Calu3 (cell line): ENCODE results near the gene CCDC6. TPM values are rescaled to one million over a fixed set of nuclear protein-coding genes. Genes with fewer than 3 reads are reported as not detected.
"Not testable (repeated sequence)": the region's sequence is repeated elsewhere in the genome, so short reads cannot be mapped to it uniquely, and the experiment has no call there.

Experiments used
- Bru-seq: library from RNA; stranded (reverse); fragments of 400-500 nt; gene quantifications from one replicate; lab custom pipeline; 2021; lab: Mats Ljungman, UMichigan
- BruChase-seq, 2 experiments: library from RNA; stranded (reverse); fragments of 400-500 nt; gene quantifications; one replicate each; lab custom pipeline; 2021; lab: Mats Ljungman, UMichigan
- BruUV-seq: library from RNA; stranded (reverse); fragments of 400-500 nt; replicated peaks from 2 replicates; lab custom pipeline; 2021; lab: Mats Ljungman, UMichigan
- CTCF ChIA-PET: fragments of 300-600 bp; sonication (Branson Sonifier 250); formaldehyde crosslinking; loops from one replicate; lab custom pipeline; 2022; ENCODE audit warnings: antibody characterized with exemption; lab: Charles Lee
- DNase-seq: peaks from one replicate; pipeline ENCODE4 v3.0.0; 2022
- H3K27ac Mint-ChIP-seq: one replicate; pipeline ENCODE4 v1.8.0; 2022; ENCODE audit warnings: mixed read lengths; ENCODE audit not compliant: unreplicated experiment
- H3K27me3 Mint-ChIP-seq: one replicate; pipeline ENCODE4 v1.8.0; 2022; ENCODE audit warnings: mixed read lengths; ENCODE audit not compliant: unreplicated experiment
- H3K36me3 Mint-ChIP-seq: one replicate; pipeline ENCODE4 v1.8.0; 2022; ENCODE audit warnings: mild to moderate bottlenecking, moderate library complexity, mixed read lengths; ENCODE audit not compliant: insufficient read depth, unreplicated experiment
- H3K4me1 Mint-ChIP-seq: one replicate; pipeline ENCODE4 v1.8.0; 2022; ENCODE audit warnings: mild to moderate bottlenecking, low read depth, mixed read lengths; ENCODE audit not compliant: unreplicated experiment
- H3K4me3 Mint-ChIP-seq: one replicate; pipeline ENCODE4 v1.8.0; 2022; ENCODE audit warnings: mild to moderate bottlenecking, low read depth, moderate library complexity, mixed read lengths; ENCODE audit not compliant: unreplicated experiment
- H3K9me3 Mint-ChIP-seq: one replicate; pipeline ENCODE4 v1.8.0; 2022; ENCODE audit warnings: low read depth, mixed read lengths; ENCODE audit not compliant: unreplicated experiment
- CTCF ChIP-seq: fragments of 200-600 bp; IDR thresholded peaks from one replicate; pipeline ENCODE4 v1.8.0; 2022; ENCODE audit warnings: antibody characterized with exemption; ENCODE audit not compliant: unreplicated experiment
- intact Hi-C: fragments of 100-400 bp; cut with micrococcal nuclease; formaldehyde crosslinking; loops from one replicate; pipeline ENCODE4 v1.10.0; 2022; ENCODE audit not compliant: unreplicated experiment
- long read RNA-seq: library from polyadenylated mRNA; stranded (forward); transcript quantifications from one replicate; pipeline ENCODE4 v2.0.0, GENCODE V29; 2022
- total RNA-seq: library from RNA; stranded (reverse); gene quantifications from 2 replicates; pipeline ENCODE4 v1.2.3, GENCODE V29; 2022

The CCDC6 gene
- total RNA-seq = 111 and 115 TPM in 2 replicates
- Bru-seq, nascent RNA = percentile 95 among the genes with signal in this experiment
- percentile 96 among the genes with signal in this experiment for BruChase-seq, experiment 1, labeled RNA remaining after a 6-hour chase
- BruChase-seq, experiment 2, labeled RNA remaining after a 2-hour chase = percentile 92 among the genes with signal in this experiment
- long read RNA-seq, full-length matches to known transcripts = 24 of 47 reads
- long read RNA-seq, partial matches to known transcripts = 5 of 47 reads
- long read RNA-seq, other reads (novel, unspliced or antisense) = 18 of 47 reads

- peak within 1 kb of the TSS; percentile 97 for H3K4me3 Mint-ChIP-seq
- H3K9me3 Mint-ChIP-seq = no peaks in the 10 kb centered on the region
- no TSS peak for BruUV-seq
- DNase-seq = peak; percentile 97
- H3K27me3 Mint-ChIP-seq = no peaks in the 10 kb centered on the region
- H3K27ac Mint-ChIP-seq = peak within 1 kb of the TSS; percentile 89
- CTCF ChIA-PET = interaction anchor here (0.8 to 2.2 kb wide), 10 partner anchors 40 to 104 kb away, joined by 3 to 22 read pairs (median 5); no protein-coding TSS in a partner anchor
- H3K4me1 Mint-ChIP-seq = peaks cover 58% of the 10 kb centered on the region
- intact Hi-C loops = loop anchor here (1.0 to 2.0 kb wide), 4 partner anchors 41 to 126 kb away; no protein-coding TSS in a partner anchor
- peak; percentile 88 for TF ChIP-seq CTCF
- H3K36me3 Mint-ChIP-seq = peaks cover 48% of the 10 kb centered on the region
Observed at GRCh38 chr10:59906417-59907202, at the start of gene CCDC6. Gene CCDC6, minus strand, starts transcription at chr10:59906556. Its CDS starts 132 bp downstream, at chr10:59906424.

GRCh38 chr10:59954296-59954695 lies 47.9 kb upstream of the CCDC6 start:
- no peaks in the 10 kb centered on the region for H3K36me3 Mint-ChIP-seq
- CTCF ChIA-PET = interaction anchor here (0.6 to 2.4 kb wide), 2 partner anchors 30 to 37 kb away, joined by 3 to 8 read pairs; no protein-coding TSS in a partner anchor
- BruUV-seq = no TSS peak
- TF ChIP-seq CTCF = no peak
- H3K27me3 Mint-ChIP-seq = no peaks in the 10 kb centered on the region
- peaks cover 31% of the 10 kb centered on the region for H3K4me1 Mint-ChIP-seq
- H3K9me3 Mint-ChIP-seq = no peaks in the 10 kb centered on the region
- H3K4me3 Mint-ChIP-seq = no peak overlapping the region
- DNase-seq = no peak
- intact Hi-C loops = no loop called here
- peak overlapping the region; percentile 44 for H3K27ac Mint-ChIP-seq

GRCh38 chr10:59953711-59954110 lies 47.4 kb upstream of the CCDC6 start:
- H3K27ac Mint-ChIP-seq, H3K36me3 Mint-ChIP-seq: not testable (repeated sequence)

GRCh38 chr10:59950105-59950504 lies 43.7 kb upstream of the CCDC6 start:
- Mint-ChIP-seq H3K9me3 (no peaks in the 10 kb centered on the region), H3K27me3 (no peaks in the 10 kb centered on the region), H3K4me3 (no peak overlapping the region), H3K4me1 (peaks cover 34% of the 10 kb centered on the region), H3K36me3 (no peaks in the 10 kb centered on the region), H3K27ac (no peak overlapping the region)
- intact Hi-C loops = no loop called here
- CTCF ChIA-PET = interaction anchor here (1.0 kb wide), 1 partner anchor 41 kb away, joined by 3 read pairs; no protein-coding TSS in a partner anchor
- TF ChIP-seq CTCF = no peak
- no peak for DNase-seq
- no TSS peak for BruUV-seq

More at GRCh38 chr10:59953711-59954110, 47.4 kb upstream of the CCDC6 start:
- H3K4me1 Mint-ChIP-seq = peaks cover 30% of the 10 kb centered on the region
- DNase-seq, intact Hi-C loops, H3K27me3 Mint-ChIP-seq, BruUV-seq, H3K4me3 Mint-ChIP-seq, H3K9me3 Mint-ChIP-seq: not testable (repeated sequence)
- CTCF ChIA-PET = interaction anchor here (2.4 kb wide), 1 partner anchor 38 kb away, joined by 8 read pairs; no protein-coding TSS in a partner anchor
